Omental fat pad (tissue), 4 donors: ENCODE measurements around the gene RBM8A. TPM values are rescaled to one million over a fixed set of nuclear protein-coding genes. Genes with fewer than 3 reads are reported as not detected.
A peak's percentile ranks its signal among the peaks of the same experiment; 100 is the strongest.

Experiments
- ATAC-seq: fragments of 150-250 bp; one replicate; pipeline ENCODE4 v1.9.1; 2016; ENCODE audit warnings: mild to moderate bottlenecking, moderate library complexity; ENCODE audit not compliant: low FRiP score
- DNase-seq: peaks from one replicate; pipeline ENCODE4 v3.0.0-alpha.2; 2019; ENCODE audit warnings: low spot score
- total RNA-seq, 4 donors: library from RNA; depleted of rRNA; stranded (reverse); fragments of >200 nt; gene quantifications; one replicate each; pipeline ENCODE4 v1.1.0, GENCODE V29; 2016
- TF ChIP-seq, protein P1 (sequence below), 3 donors: fragments of 450-650 bp; IDR thresholded peaks; one replicate each; pipeline ENCODE4 v1.5.1; 2016 to 2017; ENCODE audit warnings: antibody characterized with exemption in 3 of 3, mild to moderate bottlenecking in 3 of 3, moderate library complexity in 2 of 3

RBM8A gene
- total RNA-seq, 4 donors from 2014 or later: 114 to 189 (median 116) TPM

DNA sequence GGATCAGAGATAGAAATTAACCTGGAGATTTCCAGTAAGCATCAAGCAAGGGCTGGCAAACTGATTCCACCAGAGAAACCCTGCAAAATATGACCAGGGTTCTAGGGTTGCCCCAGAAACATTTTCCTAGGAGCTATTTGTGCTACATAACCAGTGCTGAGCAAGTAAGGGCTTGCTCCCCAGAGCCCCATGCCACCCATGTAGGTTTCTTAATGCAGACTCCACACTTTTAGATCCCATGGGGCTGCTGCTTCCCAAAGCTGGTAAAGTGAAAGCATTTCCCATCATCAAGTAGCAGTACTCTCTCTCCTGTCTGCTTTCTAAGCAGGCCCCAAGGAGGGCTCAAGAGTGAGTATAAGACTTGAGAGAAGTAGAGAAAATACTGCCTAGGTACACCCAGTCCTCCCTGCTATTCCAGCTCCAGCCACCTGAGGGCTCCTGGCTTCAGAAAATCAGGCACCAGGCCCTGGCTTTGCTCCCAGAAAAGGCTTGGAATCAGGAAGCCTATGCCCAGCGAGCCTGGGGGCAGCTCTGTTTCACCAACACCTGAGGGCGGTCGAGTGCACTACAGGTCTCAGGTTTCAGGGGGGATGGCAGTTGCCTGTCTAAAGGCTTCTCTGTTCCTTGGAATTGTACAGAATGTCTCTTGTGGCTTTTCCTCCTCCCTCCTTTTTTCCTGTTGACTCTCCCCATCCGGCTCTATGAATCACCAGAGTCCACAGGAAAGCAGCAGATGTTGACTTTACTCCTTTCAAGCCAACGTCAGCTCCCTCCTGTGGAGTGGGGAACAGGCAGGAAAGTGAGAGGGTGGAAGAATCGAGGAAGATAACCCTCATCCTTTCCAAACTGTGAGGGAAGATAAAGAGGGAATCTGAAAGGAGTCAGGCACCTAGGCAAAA lies 35.4 kb downstream of the RBM8A start:
- DNase-seq (peak; percentile 92), ATAC-seq (peak; percentile 98)
- TF ChIP-seq, protein P1, sequence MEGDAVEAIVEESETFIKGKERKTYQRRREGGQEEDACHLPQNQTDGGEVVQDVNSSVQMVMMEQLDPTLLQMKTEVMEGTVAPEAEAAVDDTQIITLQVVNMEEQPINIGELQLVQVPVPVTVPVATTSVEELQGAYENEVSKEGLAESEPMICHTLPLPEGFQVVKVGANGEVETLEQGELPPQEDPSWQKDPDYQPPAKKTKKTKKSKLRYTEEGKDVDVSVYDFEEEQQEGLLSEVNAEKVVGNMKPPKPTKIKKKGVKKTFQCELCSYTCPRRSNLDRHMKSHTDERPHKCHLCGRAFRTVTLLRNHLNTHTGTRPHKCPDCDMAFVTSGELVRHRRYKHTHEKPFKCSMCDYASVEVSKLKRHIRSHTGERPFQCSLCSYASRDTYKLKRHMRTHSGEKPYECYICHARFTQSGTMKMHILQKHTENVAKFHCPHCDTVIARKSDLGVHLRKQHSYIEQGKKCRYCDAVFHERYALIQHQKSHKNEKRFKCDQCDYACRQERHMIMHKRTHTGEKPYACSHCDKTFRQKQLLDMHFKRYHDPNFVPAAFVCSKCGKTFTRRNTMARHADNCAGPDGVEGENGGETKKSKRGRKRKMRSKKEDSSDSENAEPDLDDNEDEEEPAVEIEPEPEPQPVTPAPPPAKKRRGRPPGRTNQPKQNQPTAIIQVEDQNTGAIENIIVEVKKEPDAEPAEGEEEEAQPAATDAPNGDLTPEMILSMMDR (IDR thresholded peaks at IDR 0.05): peak in 2 of 3 donors; percentile 74 to 77

DNA sequence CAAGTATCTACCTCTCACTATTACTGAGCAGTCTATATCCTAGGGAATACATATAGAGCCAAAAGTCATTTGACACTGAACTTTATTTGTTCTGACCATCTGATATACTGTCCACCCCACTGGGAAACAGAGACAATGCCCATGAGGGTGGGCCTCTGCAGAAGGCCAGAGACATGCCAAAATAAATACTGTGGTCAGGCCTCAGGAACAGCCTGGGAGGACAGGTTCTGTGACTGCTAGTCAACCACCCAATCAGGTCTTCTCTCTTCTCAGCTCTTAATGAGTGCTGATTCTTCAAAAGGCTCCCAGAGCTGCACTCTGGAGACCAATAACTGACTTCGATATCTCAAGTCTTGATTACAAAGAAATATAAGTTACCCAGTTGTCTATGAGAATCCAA lies 36.1 kb downstream of the RBM8A start:
- TF ChIP-seq, protein P1 (IDR thresholded peaks at IDR 0.05): no peak
- DNase-seq: no peak
- ATAC-seq: no peak

DNA sequence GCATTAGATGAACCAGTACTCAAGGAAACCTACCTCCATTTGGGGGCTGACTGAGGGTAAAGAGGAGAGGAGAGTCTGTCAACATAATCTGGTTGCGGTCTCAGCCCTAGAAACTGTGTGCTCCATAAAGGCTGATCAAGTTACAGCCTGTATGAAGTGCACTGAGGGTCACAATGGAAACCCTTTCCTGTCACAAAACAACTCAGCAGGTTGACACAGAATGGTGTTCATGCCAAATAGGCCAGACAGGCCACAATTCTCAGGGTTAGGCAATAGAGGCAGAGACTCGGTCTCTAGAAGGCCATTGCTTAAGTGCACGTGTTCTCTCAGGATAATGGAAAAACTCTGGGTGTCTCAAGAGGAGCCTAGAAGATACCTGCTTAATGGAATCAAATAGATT lies 37.6 kb downstream of the RBM8A start:
- TF ChIP-seq, protein P1 (IDR thresholded peaks at IDR 0.05): no peak
- no peak for DNase-seq
- no peak for ATAC-seq

DNA sequence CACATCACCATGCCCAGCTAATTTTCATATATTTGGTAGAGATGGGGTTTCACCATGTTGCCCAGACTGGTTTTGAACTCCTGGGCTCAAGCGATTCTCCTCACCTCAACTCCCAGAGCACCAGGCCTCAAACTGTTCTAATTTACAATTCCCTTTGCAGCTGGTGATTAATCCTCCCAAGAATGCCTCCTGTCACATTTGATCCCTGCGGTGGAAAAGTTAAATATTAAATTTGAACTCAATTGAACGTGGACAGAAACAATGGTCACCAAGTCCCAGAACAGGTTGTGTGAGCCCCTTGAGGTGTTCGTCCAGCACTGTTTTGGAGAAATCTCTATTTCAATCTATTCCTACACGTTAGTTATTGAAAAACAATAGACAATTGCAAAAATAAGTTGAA lies 39.7 kb downstream of the RBM8A start:
- no peak for ATAC-seq
- TF ChIP-seq, protein P1 (IDR thresholded peaks at IDR 0.05): no peak
- no peak for DNase-seq

DNA sequence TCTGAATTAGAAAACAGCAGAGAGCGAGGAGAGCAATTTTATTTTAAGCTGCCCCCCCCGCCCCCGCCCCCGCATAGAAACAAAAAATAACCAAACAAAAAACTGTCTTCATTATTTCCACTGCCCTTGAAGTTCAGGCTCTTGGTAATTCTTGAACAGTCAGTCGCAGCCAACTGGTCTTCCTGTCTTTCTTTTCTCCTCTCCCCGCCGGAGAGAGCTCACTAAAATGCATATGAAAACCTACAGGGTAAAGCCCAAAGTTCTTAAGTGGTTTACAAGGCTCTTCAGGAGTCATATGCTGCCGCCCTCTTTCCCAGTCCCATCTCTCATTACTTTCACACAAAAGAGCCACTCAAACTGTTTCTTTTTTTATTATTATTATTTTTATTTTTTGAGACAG lies 40.5 kb downstream of the RBM8A start:
- DNase-seq: no peak
- no peak for ATAC-seq
- TF ChIP-seq, protein P1 (IDR thresholded peaks at IDR 0.05): no peak

DNA sequence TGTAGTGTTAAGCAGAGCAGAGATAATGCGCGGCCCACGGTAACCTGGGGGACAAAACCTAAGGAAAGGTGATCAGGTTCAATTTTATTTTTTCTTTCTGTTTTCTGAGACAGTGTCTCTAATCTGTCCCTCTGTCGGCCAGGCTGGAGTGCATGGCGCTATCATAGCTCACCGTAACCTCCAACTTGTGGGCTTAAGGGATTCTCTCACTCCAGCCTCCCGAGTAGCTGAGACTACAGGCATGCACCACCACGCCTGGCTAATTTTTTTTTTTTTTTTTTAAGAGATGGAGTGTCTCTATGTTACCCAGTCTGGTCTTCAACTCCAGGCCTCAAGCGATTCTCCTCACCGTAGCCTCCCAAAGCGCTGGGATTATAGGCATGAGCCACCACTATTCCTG lies 40.9 kb downstream of the RBM8A start:
- DNase-seq (no peak), ATAC-seq (no peak)
- TF ChIP-seq, protein P1 (IDR thresholded peaks at IDR 0.05): no peak

DNA sequence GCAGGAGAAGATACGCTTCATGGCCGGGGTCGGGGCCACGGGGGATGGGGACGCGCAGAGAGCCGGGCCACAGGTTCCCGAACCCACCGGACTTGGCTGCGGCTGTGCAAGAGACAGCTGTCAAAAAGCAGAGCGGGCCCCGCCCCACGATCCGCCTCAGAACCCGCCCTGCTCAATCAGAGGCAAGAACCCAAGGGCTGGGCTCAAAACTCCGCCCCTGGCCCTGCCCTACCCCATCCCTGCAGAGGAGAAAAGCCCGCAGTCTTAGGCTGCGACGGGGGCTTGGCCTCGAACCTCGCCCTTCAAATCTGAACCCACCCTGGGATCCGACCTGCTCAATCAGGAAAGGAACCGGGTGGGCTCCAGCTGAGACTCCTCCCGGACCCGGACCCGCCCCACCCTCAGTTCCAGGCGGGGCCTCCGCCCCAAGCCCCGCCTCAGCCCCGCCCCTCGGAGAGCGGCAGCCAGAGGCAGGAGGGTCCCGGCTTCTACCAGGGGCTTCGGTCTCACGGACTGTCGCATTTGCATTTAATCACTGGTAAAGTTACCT lies 41.5 kb downstream of the RBM8A start, which contains the start of gene ANKRD35:
TSS of gene ANKRD35 (minus strand) at position 129 of the 550 bp plus-strand sequence. CDS start at position 21, 108 bp downstream.
- DNase-seq: peak; percentile 49
- TF ChIP-seq, protein P1 (IDR thresholded peaks at IDR 0.05): no peak
- peak; percentile 95 for ATAC-seq
